Choroid plexus epithelial cell (primary cell): ENCODE measurements around the gene AURKA.

Source experiments
- DNase-seq: peaks from one replicate; pipeline ENCODE4 v3.0.0-alpha.2; 2010; ENCODE audit warnings: low read depth
- H3K4me3 ChIP-seq: 2 replicates; pipeline ENCODE4 v1.5.1; 2011; ENCODE audit warnings: low read depth, mild to moderate bottlenecking, control low read depth, low read length, moderate library complexity
- TF ChIP-seq, protein P1 (sequence below): conservative IDR thresholded peaks from 2 replicates; pipeline ENCODE4 v1.5.1; 2011; ENCODE audit warnings: low read depth, mild to moderate bottlenecking, control low read depth, inconsistent platforms, low read length, moderate library complexity

AURKA gene

DNA sequence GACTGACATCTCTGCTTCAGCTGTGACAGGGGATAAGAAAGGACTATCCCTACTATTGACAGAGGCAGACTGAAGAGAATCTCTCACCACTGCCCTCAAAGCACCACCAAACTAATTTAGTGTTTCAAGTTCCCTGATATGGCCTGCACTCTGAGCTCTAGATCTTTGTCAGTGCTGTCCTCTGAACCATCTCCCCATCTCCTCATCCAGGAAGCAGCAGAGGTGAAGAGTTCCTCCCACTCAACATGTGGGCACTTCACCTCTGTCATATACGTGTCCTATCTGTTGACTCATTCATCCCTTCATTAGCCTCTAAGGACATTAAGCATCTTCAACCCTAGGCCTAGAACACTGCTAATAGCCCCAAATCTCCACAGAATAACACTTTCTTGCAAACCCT is 19.2 kb downstream of the AURKA start:
- TF ChIP-seq, protein P1, sequence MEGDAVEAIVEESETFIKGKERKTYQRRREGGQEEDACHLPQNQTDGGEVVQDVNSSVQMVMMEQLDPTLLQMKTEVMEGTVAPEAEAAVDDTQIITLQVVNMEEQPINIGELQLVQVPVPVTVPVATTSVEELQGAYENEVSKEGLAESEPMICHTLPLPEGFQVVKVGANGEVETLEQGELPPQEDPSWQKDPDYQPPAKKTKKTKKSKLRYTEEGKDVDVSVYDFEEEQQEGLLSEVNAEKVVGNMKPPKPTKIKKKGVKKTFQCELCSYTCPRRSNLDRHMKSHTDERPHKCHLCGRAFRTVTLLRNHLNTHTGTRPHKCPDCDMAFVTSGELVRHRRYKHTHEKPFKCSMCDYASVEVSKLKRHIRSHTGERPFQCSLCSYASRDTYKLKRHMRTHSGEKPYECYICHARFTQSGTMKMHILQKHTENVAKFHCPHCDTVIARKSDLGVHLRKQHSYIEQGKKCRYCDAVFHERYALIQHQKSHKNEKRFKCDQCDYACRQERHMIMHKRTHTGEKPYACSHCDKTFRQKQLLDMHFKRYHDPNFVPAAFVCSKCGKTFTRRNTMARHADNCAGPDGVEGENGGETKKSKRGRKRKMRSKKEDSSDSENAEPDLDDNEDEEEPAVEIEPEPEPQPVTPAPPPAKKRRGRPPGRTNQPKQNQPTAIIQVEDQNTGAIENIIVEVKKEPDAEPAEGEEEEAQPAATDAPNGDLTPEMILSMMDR, result no peak
- DNase-seq, result no peak
- H3K4me3 ChIP-seq, result no peak overlapping the region

DNA sequence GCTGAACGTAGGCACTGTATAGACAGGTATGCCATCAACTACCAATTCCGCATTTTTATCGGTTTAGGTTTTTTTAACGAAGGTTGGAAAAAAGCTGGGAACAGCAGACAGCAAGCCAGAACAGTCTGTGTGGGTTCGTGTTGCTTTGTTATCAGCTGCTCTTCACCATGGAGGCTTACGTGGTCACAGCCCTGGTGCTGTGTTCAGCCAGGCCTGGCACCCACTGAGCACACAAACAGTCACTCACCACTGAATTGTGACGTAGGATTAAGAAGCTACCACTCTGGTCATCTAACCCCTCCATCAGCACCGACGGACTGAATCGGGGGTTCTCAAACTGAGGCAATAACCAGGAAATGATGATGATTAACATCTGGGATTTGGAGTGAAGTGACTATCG is 20.0 kb downstream of the AURKA start:
- DNase-seq, result no peak
- no peak overlapping the region for H3K4me3 ChIP-seq
- TF ChIP-seq, protein P1, result no peak

DNA sequence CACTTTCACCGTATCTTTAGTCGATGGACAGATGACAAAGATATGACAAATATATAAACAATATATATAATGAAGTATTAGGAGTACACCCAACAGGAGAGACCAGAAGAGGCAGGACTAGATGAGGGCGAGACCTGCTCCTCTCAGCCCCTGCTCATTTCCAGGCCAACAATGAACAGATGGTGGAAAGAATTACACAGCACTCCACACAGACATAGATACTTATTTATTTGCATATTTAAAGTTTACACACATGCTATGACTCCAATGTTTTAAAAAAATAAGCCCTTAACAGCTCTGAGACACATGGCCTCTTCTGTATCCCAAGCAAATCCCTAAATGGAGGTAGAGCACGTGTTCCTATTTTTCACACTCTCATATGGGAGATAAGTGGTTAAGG is 22.8 kb downstream of the AURKA start:
- TF ChIP-seq, protein P1, result no peak
- no peak for DNase-seq
- no peak overlapping the region for H3K4me3 ChIP-seq

GRCh38 chr20:56368351-56369134 is 23.5 kb downstream of the AURKA start:
- TF ChIP-seq, protein P1, result no peak
- no peak for DNase-seq
- H3K4me3 ChIP-seq, result no peak overlapping the region

DNA sequence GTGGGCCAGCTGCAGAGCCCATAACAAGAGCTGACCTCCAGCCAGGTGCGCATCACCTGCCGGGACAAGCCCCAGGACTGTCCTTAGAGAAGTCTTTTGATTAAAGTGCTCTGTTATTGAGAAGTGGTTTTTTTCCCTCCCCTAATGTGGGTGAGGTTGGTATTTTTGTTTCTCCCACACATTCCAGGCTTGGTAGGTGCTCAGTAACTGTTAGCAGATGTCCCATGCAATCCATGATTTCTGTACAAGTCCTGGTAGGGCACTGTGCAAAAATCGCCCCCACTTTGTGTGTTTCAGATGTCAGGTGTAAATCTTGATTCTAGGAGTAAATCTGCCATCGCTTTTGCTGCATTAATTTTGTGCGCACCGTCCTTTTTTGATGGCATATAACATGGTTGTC is 28.5 kb downstream of the AURKA start:
- no peak for DNase-seq
- TF ChIP-seq, protein P1, result no peak
- H3K4me3 ChIP-seq, result no peak overlapping the region

DNA sequence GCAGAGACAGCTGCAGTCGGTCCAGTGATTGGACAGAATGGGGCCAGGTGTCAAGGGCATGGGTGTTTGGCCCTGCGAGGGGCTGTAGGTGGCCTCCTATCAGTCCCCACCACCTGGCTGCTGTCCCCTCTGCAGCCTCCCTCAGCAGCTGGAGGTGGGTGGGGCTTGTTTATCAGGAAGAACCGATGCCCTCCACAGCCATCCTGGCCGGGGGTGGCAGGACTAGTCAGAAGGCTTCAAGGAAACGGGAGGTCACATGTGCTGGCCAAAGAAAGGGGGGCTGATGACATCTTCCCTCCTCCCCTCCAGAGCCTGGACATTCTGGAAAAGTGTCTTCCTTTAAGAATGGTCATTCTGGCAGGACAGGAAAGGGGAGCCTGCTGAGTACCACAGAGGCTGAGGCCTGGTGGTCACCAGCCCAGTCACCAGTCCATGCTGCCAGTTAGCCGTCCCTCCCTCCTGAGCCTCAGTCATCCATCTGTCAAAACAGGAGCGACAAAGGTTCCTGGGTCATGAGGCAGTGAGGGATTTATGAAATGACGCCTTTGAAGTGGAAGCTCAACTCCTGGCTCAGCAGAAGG is 29.1 kb downstream of the AURKA start:
- H3K4me3 ChIP-seq, result no peak overlapping the region
- DNase-seq, result no peak
- TF ChIP-seq, protein P1, result no peak

DNA sequence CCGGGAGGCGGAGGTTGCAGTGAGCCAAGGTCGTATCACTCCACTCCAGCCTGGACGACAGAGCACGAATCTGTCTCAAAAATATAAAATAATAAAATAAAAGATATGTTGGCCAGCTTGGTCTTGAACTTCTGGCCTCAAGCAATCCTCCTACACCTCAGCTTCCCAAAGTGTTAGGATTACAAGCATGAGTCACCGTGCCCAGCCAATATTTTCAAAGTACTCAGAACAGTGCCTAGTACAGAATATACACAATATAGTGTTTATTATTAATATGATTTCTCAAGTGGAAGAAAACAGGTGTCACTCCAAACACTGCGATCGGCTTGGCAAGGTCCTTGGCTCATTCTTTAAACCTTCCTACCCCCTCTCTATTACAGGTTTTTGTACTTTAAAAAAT is 30.1 kb downstream of the AURKA start:
- DNase-seq, result no peak
- TF ChIP-seq, protein P1, result no peak
- no peak overlapping the region for H3K4me3 ChIP-seq
